ENCODE data around the gene NBPF4. TPM values are rescaled to one million over a fixed set of nuclear protein-coding genes. Genes with fewer than 3 reads are reported as not detected.
"Not testable (repeated sequence)": the region's sequence is repeated elsewhere in the genome, so short reads cannot be mapped to it uniquely, and the experiment has no call there.

The NBPF4 gene
- total RNA-seq, 4 donors from 2014 or later = 0.18 TPM; not detected in 3

GRCh38 chr1:108226855-108227254 is 17.0 kb downstream of the NBPF4 start:
- DNase-seq; H3K27me3 ChIP-seq; H3K36me3 ChIP-seq; intact Hi-C loops (cut with DNase I; ENCODE audit: low total_unique reads); H3K4me3 ChIP-seq; H3K9me3 ChIP-seq; H3K4me1 ChIP-seq; H3K27ac ChIP-seq: not testable (repeated sequence)

DNA sequence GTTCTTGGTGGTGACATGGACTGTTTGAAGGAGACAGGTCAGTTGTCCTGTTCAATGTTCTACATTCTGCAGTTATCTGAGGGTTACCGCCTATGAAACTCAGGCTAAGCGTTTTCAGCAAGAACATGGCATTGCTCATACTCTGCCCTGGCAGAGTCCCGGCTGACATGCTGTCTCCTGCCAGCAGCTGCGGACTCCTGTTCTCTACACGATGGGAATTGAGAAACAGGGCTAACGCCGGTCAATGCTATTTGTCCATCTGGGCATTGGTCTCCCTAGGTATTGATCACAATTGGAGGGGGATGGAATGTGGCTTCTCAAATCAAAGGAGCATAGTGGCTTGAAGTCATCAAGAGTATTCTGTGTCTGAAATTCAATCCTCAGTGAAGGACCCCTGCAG is 20.6 kb downstream of the NBPF4 start:
- H3K27ac ChIP-seq; H3K4me3 ChIP-seq; intact Hi-C loops (cut with DNase I; ENCODE audit: low total_unique reads); DNase-seq; H3K4me1 ChIP-seq; H3K9me3 ChIP-seq; H3K27me3 ChIP-seq; H3K36me3 ChIP-seq: not testable (repeated sequence)

- DNase-seq; H3K36me3 ChIP-seq; H3K27me3 ChIP-seq; H3K4me3 ChIP-seq; H3K9me3 ChIP-seq; H3K4me1 ChIP-seq; H3K27ac ChIP-seq; intact Hi-C loops (cut with DNase I; ENCODE audit: low total_unique reads): not testable (repeated sequence)
These were observed 26.2 kb downstream of the NBPF4 start for GRCh38 chr1:108217515-108218174.

- H3K27ac ChIP-seq; H3K4me1 ChIP-seq; H3K27me3 ChIP-seq; DNase-seq; H3K4me3 ChIP-seq; intact Hi-C loops (cut with DNase I; ENCODE audit: low total_unique reads); H3K9me3 ChIP-seq; H3K36me3 ChIP-seq: not testable (repeated sequence)
These were observed 26.9 kb downstream of the NBPF4 start for GRCh38 chr1:108217007-108217406.

- intact Hi-C loops (cut with DNase I; ENCODE audit: low total_unique reads); H3K9me3 ChIP-seq; H3K27me3 ChIP-seq; H3K4me3 ChIP-seq; DNase-seq; H3K27ac ChIP-seq; H3K4me1 ChIP-seq; H3K36me3 ChIP-seq: not testable (repeated sequence)
These were observed 27.6 kb downstream of the NBPF4 start for GRCh38 chr1:108216028-108216890.

DNA sequence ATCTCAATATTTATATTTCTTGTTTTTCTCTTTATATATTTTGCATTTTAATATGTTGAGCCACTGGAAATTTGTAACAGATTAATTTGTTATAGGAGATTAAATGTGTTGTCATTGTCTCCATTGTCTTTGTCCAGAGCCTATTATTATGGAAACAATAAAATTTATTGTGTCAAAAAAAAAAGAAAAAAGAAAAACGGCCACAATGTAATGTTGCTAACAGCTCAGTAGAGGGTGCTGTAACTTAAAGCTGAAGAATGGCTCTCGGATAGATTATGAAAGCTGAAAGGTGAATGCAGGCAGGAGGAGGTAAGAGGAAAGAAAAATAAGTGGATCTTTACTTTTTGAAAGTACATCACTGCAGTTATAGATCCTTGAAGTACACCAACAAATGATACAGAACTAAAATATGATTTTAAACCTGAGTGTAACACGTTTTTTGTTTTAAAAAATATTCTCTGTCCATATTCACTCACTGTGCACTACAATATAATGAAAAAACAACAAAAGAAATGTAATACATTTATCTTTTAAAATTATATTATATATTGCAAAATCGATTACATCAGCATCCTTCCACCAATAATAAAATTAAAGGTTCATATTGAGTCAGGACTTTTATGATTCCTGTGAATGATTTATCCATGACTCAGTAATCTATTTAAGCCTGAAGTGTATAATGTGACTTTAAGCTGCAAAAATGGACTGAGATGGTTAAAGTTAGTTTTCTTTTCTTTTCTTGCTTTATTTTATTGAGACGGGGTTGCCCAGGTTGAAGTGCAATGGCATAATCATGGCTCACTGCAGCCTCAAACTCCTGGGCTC is 29.0 kb downstream of the NBPF4 start:
- H3K36me3 ChIP-seq; H3K9me3 ChIP-seq; H3K27ac ChIP-seq; DNase-seq; H3K4me1 ChIP-seq; H3K4me3 ChIP-seq; H3K27me3 ChIP-seq; intact Hi-C loops (cut with DNase I; ENCODE audit: low total_unique reads): not testable (repeated sequence)
- peak in 2 of 4 experiments; percentile 29 to 36 for TF ChIP-seq CTCF (IDR thresholded peaks at IDR 0.05)

DNA sequence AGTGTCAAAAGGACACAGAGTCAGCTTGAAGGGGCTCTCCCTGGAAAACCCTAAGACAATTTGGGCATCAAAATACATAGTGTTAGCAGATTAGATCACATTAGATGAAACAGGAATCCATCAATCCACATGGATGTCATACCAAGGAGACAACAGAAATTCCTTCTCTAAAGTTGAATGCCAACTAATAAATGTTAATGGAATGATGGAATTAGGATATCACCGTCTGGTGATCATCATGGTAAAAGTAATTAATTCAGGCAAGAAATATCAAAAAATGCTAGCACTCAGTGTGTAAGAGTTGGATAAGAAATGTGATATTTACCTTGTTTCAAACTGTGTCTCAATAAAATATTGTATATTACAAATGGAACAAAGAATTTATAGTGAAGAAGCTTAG is 32.9 kb downstream of the NBPF4 start:
- no peak overlapping the region for H3K27ac ChIP-seq
- TF ChIP-seq POLR2A (IDR thresholded peaks at IDR 0.05) (no peak), CTCF (IDR thresholded peaks at IDR 0.05) (no peak)
- H3K9me3 ChIP-seq = no peaks in the 10 kb centered on the region
- no peaks in the 10 kb centered on the region for H3K27me3 ChIP-seq
- intact Hi-C loops (cut with DNase I; ENCODE audit: low total_unique reads) = no loop called here
- no peaks in the 10 kb centered on the region for H3K36me3 ChIP-seq
- DNase-seq = no peak
- no peak overlapping the region for H3K4me3 ChIP-seq
- H3K4me1 ChIP-seq = no peaks in the 10 kb centered on the region

Data from uterus (tissue), 4 donors.